Stimulated activated CD4-positive, alpha-beta T cell treated with anti-CD3 and anti-CD28 coated beads, TNF-alpha, amount 100 ng/mL, for 24 hours (primary cell): ENCODE results near the gene MED12.
"Not testable (repeated sequence)": the region's sequence is repeated elsewhere in the genome, so short reads cannot be mapped to it uniquely, and the experiment has no call there.

Experiments used
- DNase-seq, 3 experiments: peaks; one replicate each; pipeline ENCODE4 v3.0.0-alpha.2; 2020; ENCODE audit warnings: low read depth in 3 of 3

Gene MED12

DNA sequence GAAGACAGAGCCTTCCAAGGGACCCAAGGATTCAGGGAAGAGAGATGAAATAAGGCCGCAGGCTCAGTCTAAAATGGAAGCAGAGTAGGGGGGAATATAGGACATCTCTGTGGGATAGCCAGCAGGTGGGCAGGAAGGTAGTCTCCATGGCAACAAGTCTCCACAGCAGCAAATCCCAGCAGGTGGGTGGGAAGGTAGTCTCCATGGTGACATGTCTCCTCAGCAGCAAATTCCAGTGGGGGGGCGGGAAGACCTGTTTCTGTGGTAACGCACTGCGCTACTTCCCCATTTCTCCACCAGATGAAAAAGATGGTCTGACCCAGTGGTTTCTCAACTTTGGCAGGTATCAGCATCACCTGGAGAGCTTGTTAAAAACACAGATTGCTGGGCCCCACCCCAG is 44.6 kb downstream of the MED12 start:
- no peak for DNase-seq

DNA sequence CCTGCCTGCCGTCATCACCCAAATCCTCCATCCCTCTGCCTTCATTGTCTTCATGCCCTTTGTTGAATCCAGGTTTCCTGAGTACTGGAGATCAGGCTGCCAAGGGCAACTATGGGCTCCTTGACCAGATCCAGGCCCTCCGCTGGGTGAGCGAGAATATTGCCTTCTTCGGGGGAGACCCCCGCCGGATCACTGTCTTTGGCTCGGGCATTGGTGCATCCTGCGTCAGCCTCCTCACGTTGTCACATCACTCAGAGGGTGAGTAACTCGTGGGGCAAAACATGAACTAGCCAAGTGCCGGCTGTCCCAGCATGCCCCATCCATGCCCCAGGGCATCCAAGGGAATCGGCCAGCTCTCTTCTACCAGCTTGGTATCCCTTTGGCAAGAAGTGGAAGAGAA is 45.7 kb downstream of the MED12 start:
- DNase-seq, result no peak

DNA sequence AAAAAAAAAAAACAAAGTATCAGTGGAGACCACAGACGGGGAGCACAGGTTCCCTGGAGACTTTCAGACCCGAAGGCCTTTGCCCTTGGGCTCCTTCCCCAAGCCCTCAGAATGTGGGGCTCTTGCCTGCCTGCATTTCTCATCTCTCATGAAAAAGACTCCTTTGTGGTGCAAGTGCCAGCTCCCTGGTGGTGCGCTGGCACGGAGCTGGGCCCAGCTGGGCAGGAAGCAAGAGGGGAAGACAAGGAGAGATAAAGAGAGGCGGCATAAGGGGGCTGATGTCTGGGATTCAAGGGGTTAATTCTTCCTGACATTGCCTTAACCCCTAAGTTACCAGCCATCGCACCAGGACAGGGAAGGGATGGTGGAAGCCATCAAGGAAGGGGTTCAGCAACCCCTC is 48.1 kb downstream of the MED12 start:
- DNase-seq, result no peak

DNA sequence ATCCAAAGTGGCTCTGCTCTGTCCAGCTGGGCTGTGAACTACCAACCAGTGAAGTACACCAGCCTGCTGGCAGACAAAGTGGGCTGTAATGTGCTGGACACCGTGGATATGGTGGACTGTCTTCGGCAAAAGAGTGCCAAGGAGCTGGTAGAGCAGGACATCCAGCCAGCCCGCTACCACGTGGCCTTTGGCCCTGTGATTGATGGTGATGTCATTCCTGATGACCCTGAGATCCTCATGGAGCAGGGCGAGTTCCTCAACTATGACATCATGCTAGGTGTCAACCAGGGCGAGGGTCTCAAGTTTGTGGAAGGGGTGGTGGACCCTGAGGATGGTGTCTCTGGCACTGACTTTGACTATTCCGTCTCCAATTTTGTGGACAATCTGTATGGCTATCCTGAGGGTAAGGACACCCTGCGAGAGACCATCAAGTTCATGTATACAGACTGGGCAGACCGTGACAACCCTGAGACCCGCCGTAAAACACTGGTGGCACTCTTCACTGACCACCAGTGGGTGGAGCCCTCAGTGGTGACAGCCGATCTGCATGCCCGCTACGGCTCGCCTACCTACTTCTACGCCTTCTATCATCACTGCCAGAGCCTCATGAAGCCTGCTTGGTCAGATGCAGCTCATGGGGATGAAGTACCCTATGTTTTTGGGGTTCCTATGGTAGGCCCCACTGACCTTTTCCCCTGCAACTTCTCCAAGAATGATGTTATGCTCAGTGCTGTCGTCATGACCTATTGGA is 48.8 kb downstream of the MED12 start:
- no peak for DNase-seq

DNA sequence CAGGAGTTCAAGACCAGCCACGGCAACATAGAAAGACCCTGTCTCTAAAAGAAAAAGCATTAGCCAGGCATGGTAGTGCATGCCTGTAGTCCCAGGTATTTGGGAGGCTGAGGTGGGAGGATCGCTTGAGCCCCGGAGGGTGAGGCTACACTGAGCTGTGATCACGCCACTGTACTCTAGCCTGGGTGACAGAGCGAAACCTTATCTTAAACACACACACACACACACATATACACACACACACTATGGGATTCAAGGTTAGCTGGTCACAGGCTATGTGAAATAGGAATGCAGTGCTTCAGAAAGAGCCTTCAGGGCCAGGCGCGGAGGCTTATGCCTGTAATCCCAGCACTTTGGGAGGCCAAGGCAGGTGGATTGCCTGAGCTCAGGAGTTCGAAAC is 49.7 kb downstream of the MED12 start:
- DNase-seq, result no peak

DNA sequence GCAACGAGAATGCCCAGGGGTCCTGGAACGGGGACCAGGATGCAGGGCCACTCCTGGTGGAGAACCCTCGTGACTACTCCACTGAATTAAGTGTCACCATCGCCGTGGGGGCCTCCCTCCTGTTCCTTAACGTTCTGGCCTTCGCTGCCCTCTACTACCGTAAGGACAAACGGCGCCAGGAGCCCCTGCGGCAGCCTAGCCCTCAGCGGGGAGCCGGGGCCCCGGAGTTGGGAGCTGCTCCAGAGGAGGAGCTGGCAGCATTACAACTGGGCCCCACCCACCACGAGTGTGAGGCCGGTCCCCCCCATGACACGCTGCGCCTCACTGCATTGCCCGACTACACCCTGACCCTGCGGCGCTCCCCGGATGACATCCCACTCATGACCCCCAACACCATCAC is 51.2 kb downstream of the MED12 start:
- DNase-seq, result no peak

DNA sequence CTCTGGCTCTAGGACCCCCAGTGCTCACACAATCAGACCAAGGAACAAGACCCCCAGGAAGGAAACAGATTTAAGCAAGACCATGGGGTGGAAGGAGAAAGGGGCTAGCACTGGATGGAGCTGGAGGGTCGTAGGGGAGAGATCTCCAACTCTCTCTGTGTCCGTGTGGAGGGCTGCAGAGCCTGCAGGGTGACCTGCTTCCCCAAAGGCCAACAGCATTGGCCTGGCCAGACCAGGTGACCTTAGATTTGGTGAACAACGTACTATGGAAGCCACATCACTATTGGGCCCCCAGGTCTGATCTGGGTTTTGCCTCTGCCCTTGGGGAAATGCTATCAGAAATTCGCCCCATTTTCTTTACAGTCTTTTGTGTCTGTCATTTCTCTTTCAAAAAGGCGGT is 52.3 kb downstream of the MED12 start:
- no peak for DNase-seq

DNA sequence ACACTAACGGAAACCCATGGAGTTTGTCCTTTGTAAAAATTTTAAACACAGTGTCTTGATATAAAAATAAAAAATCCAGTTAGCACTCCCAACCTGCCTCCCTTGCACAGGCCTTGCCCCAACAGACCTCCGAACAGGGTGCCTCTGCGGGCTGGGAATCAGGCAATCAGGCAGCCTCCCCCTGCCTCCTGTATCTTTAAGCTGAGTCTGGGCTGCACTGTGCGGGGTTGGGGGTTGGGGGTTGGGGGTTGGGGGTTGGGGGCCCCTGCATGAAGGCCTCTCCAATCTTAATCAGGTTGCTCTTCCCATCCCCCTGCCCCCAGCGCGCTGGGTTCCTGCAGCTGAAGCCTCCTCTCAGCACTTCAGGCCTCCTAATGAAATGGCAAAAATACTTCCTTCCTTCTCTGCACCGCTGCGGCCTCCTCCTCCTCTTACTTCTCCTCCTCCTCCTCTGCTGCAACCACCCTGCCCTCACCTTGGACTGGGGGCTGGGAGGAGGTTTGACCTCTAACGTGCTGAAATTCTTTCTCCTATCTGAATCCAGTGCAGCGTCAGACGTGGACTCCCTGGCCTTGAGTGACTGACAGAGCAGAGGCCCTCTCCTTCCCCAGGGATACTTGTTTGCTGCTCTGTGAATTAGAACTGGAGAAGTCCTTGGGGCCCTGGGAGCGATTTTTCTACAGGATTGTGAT is 52.9 kb downstream of the MED12 start:
- DNase-seq, result no peak

DNA sequence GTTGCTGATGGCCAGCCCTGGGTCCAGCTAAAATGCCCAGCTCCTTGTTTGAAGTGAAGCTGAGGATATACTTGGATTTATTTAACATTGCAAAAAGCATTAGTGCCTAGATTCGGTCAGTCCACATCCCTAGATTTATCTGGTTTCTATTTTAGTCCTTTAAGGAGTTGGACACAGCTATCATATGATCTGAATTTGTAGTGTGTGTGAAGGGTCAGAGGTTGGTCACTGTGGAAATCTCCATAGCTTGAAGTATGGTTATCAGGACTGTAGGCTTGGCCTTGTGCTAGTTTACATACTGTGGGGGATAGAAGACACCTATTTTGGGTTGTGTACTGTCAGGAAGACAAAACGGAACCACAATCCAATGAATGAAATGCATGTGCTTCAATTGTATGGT is 55.0 kb downstream of the MED12 start:
- no peak for DNase-seq

DNA sequence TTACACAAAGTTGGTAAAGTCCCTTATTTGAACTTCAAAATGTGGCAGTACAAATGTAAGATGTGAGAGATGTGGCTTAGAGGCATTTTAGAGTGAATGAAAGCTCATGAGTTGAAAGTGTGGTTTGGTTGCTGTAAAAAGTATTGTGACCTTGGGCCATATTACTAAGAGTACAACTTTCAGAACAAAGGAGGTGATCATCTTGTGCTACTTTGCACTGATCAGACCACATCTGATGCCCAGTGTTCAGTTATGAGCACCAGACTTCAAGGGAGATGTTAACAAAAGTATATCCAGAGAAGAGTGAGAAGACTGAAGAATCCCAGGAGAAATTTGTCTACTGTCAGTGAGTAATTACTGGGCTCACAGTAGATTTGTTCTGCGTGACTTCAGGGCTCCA is 56.4 kb downstream of the MED12 start:
- no peak for DNase-seq

DNA sequence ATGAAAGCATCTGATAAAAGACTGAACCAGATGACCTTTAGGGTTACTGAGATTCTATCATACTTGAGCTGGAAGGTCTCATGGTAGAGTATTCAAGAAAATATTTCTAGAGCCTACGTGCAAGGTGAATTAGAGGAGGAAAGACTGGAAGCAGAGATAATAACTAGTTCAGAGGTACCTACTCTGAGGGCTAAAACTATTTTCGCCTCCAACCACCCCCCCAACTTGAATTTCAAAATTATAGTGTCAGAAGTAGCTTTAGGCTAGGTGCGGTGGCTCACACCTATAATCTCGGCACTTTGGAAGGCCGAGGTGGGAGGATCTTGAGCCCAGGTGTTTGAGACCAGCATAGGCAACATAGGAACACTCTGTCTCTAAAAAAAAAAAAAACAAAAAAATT is 57.1 kb downstream of the MED12 start:
- DNase-seq, result no peak

DNA sequence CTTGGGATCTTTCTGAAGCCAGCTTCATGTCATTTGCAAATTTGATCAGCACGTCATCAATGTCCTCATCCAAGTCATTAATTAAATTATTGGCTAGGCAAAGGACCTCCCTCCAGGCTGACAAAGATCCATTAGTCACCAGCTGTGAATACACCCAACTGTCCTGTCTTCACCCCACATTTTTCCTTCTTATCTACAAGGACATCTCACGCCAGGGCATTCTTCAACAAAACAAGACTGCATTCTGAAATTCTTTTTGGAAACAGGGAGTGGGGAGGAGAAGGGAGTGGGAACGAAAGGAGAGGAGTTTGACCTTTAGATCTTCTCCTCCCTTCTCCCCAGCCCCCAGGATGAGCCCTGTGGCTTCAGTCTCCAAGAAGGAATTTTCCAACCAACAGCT is 58.9 kb downstream of the MED12 start:
- DNase-seq, result no peak

DNA sequence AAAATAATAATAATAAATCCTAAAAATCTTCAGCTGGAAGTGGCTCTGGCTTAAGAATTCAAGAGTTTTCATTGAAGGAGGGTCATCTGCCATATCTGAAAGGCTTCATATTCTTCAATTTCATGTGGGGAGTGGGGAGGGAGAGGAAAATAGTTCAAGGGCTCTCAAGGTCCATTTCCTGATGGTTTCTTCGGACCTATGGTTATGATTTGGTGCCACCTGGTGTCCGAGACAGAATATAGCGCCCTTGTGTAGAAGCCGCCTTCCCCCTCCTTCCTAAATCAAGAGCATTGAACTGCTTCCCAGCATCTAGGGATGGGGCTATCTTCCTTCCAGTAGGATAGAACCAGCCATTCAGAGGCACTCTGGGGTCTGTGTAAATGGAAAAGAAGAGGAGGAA is 60.5 kb downstream of the MED12 start:
- DNase-seq, result peak in 2 of 3 experiments; percentile 15 to 18

DNA sequence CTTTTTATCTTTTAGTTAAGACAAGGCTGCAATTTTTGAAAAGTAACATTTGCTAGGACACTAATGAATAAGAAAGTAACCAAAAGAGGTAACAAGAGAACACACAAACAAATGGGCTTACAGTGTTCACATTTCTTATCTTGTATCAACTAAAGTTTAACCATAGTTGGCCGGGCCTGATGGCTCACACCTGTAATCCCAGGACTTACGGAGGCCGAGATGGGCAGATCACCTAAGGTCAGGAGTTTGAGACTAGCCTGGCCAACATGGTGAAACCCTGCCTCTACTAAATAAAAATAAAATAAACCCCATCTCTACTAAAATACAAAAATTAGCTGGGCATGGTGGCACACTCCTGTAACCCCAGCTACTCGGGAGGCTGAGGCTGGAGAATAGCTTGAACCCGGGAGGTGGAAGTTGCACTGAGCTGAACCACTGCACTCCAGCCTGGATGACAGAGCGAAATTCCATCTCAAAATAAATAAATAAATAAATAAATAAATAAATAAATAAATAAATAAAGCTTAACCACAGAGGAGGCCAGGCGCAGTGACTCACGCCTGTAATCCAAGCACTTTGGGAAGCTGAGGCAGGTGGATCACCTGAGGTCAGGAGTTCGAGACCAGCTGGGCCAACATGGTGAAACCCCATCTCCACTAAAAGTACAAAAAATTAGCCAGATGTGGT is 62.3 kb downstream of the MED12 start:
- not testable (repeated sequence) for DNase-seq

DNA sequence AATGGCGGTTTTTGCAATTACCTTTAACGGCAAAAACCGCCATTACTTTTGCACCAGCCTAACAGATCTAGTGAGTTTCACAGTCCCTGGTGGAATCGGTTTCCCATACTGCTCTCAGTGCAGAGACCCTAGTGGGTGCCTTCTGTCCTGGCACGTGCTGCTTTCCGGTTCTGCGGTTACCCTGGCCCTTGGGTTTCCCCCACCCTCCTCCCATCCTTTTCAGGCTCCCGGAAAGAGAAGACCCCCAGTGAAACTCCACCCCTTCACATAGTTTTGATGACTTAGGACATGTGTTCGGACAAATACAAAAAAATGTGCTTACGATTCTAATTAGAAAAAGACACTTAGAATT is 63.1 kb downstream of the MED12 start:
- peak in 2 of 3 experiments; percentile 29 to 50 for DNase-seq

DNA sequence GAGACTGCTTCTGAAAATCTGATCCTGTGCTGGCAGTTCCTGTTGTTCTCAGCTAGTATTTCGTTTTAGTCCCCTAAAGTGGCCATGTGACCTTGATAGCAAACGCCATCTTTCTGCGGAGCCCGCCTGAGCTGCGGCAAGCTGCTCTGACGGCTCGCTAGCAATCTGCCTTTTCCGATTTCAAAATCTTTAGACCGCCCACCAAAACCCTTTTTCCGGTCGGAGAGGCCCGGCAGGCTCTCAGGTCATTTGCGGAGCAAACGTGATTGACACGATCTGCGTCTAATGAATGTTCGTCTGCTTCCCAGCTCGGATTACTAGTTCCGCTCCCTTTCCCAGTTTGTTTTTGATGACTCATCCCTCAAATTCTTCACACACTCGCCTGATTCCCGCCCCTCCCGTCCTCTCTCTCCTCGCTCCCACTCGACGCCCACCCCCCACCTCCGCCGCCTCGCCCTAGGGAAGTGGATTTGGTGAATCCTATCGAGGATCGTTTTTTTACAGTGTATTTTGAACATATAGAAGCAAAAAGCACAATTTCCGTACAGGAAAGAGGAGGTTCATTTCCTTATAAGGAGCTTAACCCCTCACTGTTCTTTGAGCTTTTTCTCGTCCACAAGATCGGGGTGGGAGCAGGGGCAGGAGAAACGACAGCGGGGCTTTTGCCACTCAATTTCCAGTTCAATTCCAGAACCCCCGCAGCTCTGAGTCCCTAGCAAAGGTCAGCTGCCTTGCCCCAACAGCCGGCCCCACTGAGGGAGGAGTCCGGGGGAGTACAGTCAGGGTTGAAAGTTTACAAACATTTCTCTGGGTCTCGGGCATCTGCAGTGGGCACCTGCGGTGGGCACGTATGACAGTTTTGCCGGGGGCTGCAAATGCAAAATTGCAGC is 63.8 kb downstream of the MED12 start:
- peak; percentile 59 to 77 (median 72) for DNase-seq

DNA sequence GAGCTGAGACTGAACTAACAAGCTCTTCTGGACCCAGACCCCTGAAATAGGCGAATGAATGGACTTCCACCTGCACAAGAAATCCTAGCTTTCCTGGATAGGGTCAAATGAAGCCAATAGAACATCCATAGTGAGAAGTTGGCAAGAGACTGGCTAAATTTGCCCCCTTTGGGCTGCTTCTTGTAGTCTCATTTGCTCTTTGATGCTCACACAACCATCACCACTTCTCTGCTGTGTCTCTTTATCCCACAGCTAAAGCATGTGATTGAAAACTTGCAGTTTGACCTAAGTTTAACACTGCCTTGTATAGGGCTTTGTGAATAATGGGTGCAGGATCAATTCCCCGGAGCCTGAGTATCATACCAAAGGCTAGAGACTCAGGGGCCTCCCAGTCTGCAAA is 64.5 kb downstream of the MED12 start:
- DNase-seq, result no peak

DNA sequence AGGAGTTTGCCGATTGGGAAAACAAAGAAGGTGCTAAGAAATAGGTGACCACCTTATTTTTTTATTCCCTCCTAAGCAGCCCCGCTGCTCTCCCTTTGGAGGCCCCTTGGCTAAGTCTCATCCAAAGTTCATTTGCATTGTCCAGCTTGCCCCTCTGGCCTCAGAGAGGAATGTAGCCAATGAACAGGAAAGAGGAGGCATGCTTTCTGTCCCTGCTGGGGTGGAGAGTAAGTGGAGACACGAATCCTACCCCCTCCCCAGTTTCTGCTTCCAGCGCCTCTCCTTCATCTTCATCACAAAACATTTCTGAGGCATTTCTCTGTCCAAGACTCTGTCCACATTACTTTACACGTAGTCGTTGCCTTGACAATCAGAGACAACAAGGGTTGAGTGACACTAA is 64.9 kb downstream of the MED12 start:
- no peak for DNase-seq

DNA sequence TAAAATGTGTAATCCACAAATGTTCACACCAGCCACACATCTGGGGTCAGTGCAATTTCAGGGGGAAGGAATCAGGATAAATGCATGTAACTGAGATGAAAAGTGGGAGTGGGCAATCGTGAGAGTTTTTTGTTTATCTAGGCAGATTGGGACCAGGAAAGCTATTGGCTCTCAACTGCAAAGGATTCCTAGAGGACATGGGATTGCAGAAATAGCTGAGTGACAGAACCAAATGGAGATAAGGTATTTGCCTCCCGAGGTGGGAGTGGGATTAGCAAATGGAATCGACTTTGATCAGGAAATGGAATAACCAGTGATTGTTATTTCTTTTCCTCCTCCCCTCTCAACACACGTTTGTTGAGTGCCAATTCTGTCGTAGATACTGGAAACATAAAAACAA is 65.7 kb downstream of the MED12 start:
- no peak for DNase-seq

DNA sequence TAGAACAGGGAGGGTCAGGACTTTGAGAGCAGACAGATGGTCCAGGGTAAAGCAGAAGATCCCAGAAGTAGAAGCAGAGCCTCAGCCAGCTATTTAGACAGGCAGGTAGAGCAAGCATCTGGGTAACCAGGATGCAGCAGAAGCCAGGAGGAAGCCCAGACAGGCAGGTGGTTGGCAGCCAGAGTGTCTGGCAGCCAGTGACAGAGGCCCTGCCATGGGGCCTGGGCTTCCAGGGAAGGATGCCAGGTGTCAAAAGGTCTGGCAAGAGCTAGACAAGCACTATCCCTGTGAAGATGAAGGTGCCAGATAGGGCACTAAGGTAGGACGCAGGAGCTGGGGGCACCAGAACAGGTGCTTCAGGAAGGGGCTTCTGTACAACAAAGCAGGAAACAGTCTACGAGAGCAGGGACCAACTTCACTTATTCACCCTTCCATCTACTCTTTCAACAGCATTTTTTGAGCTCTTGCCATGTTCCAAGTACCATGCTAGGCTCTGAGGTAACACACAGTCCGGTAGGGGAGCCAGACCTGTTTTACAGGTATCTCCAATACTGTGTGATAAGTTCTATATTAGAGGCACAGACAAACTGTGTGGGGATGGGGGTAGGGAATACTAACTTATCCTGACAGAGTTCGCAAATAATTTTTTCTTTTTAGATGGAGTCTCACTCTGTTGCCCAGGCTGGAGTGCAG is 66.6 kb downstream of the MED12 start:
- no peak for DNase-seq

DNA sequence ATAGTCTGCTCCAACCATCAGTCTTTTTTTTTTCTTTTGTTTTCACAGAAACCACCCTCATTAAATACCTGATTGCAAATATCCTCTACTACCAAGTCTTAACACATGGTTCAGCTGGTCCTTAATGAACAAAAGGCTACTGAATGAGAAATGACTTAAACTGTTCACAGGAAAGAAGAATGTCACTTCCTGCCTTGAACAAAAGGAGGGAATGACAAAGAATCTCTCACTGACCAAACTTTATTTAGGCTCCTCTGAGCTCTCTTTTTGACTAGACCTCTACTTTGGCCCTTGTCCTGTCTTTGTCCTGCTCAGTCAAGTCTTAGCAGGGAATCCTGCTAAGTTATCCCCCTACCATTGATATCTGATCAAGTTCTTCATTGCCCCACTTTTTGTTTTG is 72.9 kb downstream of the MED12 start:
- DNase-seq, result no peak
